GM12878 (cell line): ENCODE results near the gene SLC6A7. TPM values are rescaled to one million over a fixed set of nuclear protein-coding genes. Genes with fewer than 3 reads are reported as not detected.

Experiments
- ATAC-seq: fragments of 200-7000 bp; cut with Tn5 transposase; 3 replicates; pipeline ENCODE4 v1.9.1; 2020; ENCODE audit warnings: mild to moderate bottlenecking, moderate library complexity
- BruUV-seq: library from RNA; stranded (reverse); fragments of 400-500 nt; replicated peaks from 2 replicates; lab custom pipeline; 2021; lab: Mats Ljungman, UMichigan
- CTCF ChIA-PET: fragments of 300-600 bp; sonication (Branson Sonifier 250); formaldehyde crosslinking; extraction: SDS; loops from one replicate; lab custom pipeline; 2021; ENCODE audit warnings: inconsistent platforms; lab: Yijun Ruan, JAX
- POLR2A ChIA-PET: fragments of 350-600 bp; formaldehyde crosslinking; extraction: SDS; loops from one replicate; lab custom pipeline; 2021; ENCODE audit warnings: inconsistent platforms; lab: Charles Lee
- RAD21 ChIA-PET: fragments of 300-600 bp; sonication (Branson Sonifier 250); formaldehyde crosslinking; loops from one replicate; lab custom pipeline; 2023; ENCODE audit warnings: antibody characterized with exemption; ENCODE audit not compliant: unreplicated experiment; lab: Charles Lee
- SMC1A ChIA-PET: fragments of 300-600 bp; sonication (Branson Sonifier 250); formaldehyde crosslinking; loops from one replicate; lab custom pipeline; 2023; ENCODE audit not compliant: unreplicated experiment, uncharacterized antibody; lab: Charles Lee
- DNase-seq: peaks from one replicate; pipeline ENCODE4 v3.0.0-alpha.2; 2011; ENCODE audit warnings: low read depth, low spot score
- FAIRE-seq: peaks from 3 replicates; lab custom pipeline; 2011; peaks lifted over from hg19 to GRCh38; lab: Jason Lieb, UNC
- H2AFZ ChIP-seq: 2 replicates; pipeline ENCODE4 v1.6.0; 2011; ENCODE audit warnings: low read depth, low read length, control low read depth; ENCODE audit not compliant: control insufficient read depth
- H3K27ac ChIP-seq: 2 replicates; pipeline ENCODE4 v1.5.1; 2011; ENCODE audit warnings: control low read depth; ENCODE audit not compliant: control insufficient read depth, insufficient read depth
- H3K27me3 ChIP-seq, 2 experiments: replicated peaks in 1 of 2; 2 replicates each; pipeline versions ENCODE4 v1.6.0 to v1.6.1; 2011; ENCODE audit warnings: low read length in 1 of 2; ENCODE audit not compliant: control insufficient read depth in 2 of 2, insufficient read depth in 2 of 2
- H3K36me3 ChIP-seq, 2 experiments: 2 replicates each; pipeline ENCODE4 v1.5.1; 2011; ENCODE audit warnings: low read length in 1 of 2; ENCODE audit not compliant: control insufficient read depth in 2 of 2, insufficient read depth in 2 of 2
- H3K4me1 ChIP-seq: 2 replicates; pipeline ENCODE4 v1.6.1; 2011; ENCODE audit warnings: mild to moderate bottlenecking, low read length, moderate library complexity, mixed read lengths; ENCODE audit not compliant: control insufficient read depth, insufficient read depth
- H3K4me2 ChIP-seq: 2 replicates; pipeline ENCODE4 v1.6.0; 2011; ENCODE audit warnings: control low read depth; ENCODE audit not compliant: control insufficient read depth, insufficient read depth
- H3K4me3 ChIP-seq: fragments of 200-600 bp; sonication (generic); 2 replicates; pipeline ENCODE4 v1.5.1; 2016
- H3K79me2 ChIP-seq: 2 replicates; pipeline ENCODE4 v1.6.0; 2011; ENCODE audit warnings: low read length; ENCODE audit not compliant: control insufficient read depth, insufficient read depth
- H3K9ac ChIP-seq: 2 replicates; pipeline ENCODE4 v1.8.0; 2011; ENCODE audit warnings: low read length, control low read depth, mixed read lengths; ENCODE audit not compliant: control insufficient read depth, insufficient read depth
- H3K9me3 ChIP-seq: replicated peaks from 3 replicates; pipeline ENCODE4 v1.5.1; 2011; ENCODE audit warnings: mild to moderate bottlenecking, low read length; ENCODE audit not compliant: control insufficient read depth, insufficient read depth
- H4K20me1 ChIP-seq: 2 replicates; pipeline ENCODE4 v1.6.0; 2011; ENCODE audit not compliant: control insufficient read depth, insufficient read depth
- ATF7 ChIP-seq: fragments of 450-650 bp; IDR thresholded peaks from 2 replicates; pipeline ENCODE4 v1.6.1; 2016; ENCODE audit warnings: low read depth, mild to moderate bottlenecking
- EED ChIP-seq: sonication (generic); IDR thresholded peaks from 2 replicates; pipeline ENCODE4 v1.6.1; 2016; ENCODE audit warnings: antibody characterized with exemption, low read depth
- ETV6 ChIP-seq, 2 experiments: fragments of 450-650 bp in 1 of 2; IDR thresholded peaks in 1 of 2; conservative IDR thresholded peaks in 1 of 2; 2 replicates each; pipeline ENCODE4 v1.6.1; 2014; ENCODE audit warnings: antibody characterized with exemption in 1 of 2, borderline replicate concordance in 1 of 2, low read depth in 1 of 2, mild to moderate bottlenecking in 1 of 2, moderate library complexity in 1 of 2
- FOS ChIP-seq: IDR thresholded peaks from 3 replicates; pipeline ENCODE4 v1.6.1; 2011; ENCODE audit warnings: borderline replicate concordance; ENCODE audit not compliant: insufficient read length; ENCODE audit errors: extremely low read depth
- HCFC1 ChIP-seq: fragments of 150-350 bp; IDR thresholded peaks from 2 replicates; pipeline ENCODE4 v1.6.1; 2014; ENCODE audit warnings: low read length
- IKZF1 ChIP-seq: fragments of 450-650 bp; conservative IDR thresholded peaks from 2 replicates; pipeline ENCODE4 v1.6.1; 2017; ENCODE audit warnings: antibody characterized with exemption, mild to moderate bottlenecking
- IRF4 ChIP-seq: IDR thresholded peaks from 2 replicates; pipeline ENCODE4 v1.6.1; 2011; ENCODE audit warnings: low read depth, low read length
- NFYB ChIP-seq: IDR thresholded peaks from 2 replicates; pipeline ENCODE4 v1.6.1; 2011; ENCODE audit warnings: low read depth, mild to moderate bottlenecking, low read length, improper control_type of control experiment, moderate library complexity; ENCODE audit not compliant: insufficient read depth
- SMAD5 ChIP-seq: IDR thresholded peaks from 2 replicates; pipeline ENCODE4 v1.6.1; 2016; ENCODE audit warnings: antibody characterized with exemption, low read depth
- SMC3 ChIP-seq: IDR thresholded peaks from 2 replicates; pipeline ENCODE4 v1.6.1; 2011; ENCODE audit warnings: low read length, improper control_type of control experiment, borderline replicate concordance
- SRF ChIP-seq, 2 experiments: IDR thresholded peaks; 2 replicates each; pipeline ENCODE4 v1.6.1; 2011; ENCODE audit warnings: low read depth in 2 of 2, low read length in 2 of 2, mild to moderate bottlenecking in 1 of 2, moderate library complexity in 1 of 2
- STAT1 ChIP-seq: fragments of 450-650 bp; conservative IDR thresholded peaks from 2 replicates; pipeline ENCODE4 v1.6.1; 2014; ENCODE audit warnings: antibody characterized with exemption, mild to moderate bottlenecking
- USF1 ChIP-seq: IDR thresholded peaks from 2 replicates; pipeline ENCODE4 v1.6.1; 2011; ENCODE audit warnings: borderline replicate concordance, low read depth, mild to moderate bottlenecking, moderate library complexity, mixed read lengths, low read length; ENCODE audit not compliant: insufficient read depth; ENCODE audit errors: extremely low read length
- WGBS: methylation state at CpG from one replicate; pipeline ENCODE4 v1.1.6; 2016; ENCODE audit warnings: low lambda C conversion rate; ENCODE audit not compliant: insufficient replicate concordance, insufficient coverage; ENCODE audit errors: missing lambda C conversion rate; 5-methylcytosine and 5-hydroxymethylcytosine counted together
- in situ Hi-C: fragments of 300-500 bp; cut with MboI; formaldehyde crosslinking; loops from 9 replicates; pipeline ENCODE4 v1.14.3; 2018; ENCODE audit warnings: mixed read lengths
- intact Hi-C: fragments of 100-400 bp; cut with micrococcal nuclease; formaldehyde crosslinking; loops from one replicate; pipeline ENCODE4 v1.14.2; 2022; ENCODE audit not compliant: unreplicated experiment
- polyA plus RNA-seq, 11 experiments: library from polyadenylated mRNA; depleted of rRNA in 4 of 11; unstranded in 6 of 11; stranded (reverse) in 5 of 11; fragments of >200 nt; fragmentation: Nextera tagmentation in 4 of 11; fragmentation: Illumina TruSeq in 1 of 11; extraction: Ambion mirVana in 4 of 11; extraction: Trizol in 1 of 11; gene quantifications; 1 replicate in 1 of 11; 2 replicates in 10 of 11; pipeline versions ENCODE4 v1.2.1 to v1.2.3, GENCODE V29; 2011 to 2016; ENCODE audit warnings: inconsistent platforms in 2 of 11, missing spikeins in 2 of 11, low read depth in 1 of 11
- total RNA-seq, 4 experiments: library from RNA; depleted of rRNA in 3 of 4; stranded (reverse); fragments of >200 nt in 3 of 4; fragmentation: Illumina TruSeq in 1 of 4; extraction: Trizol in 1 of 4; gene quantifications; 2 replicates each; pipeline versions ENCODE4 v1.2.1 to v1.2.3, GENCODE V29; 2013 to 2021
- TF ChIP-seq, protein P1 (sequence below): IDR thresholded peaks from 2 replicates; pipeline ENCODE4 v1.6.1; 2012; ENCODE audit warnings: low read length, inconsistent platforms
- TF ChIP-seq, protein P2 (sequence below): fragments of 450-650 bp; IDR thresholded peaks from 2 replicates; pipeline ENCODE4 v1.6.1; 2016; ENCODE audit warnings: mild to moderate bottlenecking, moderate library complexity, borderline replicate concordance
- TF ChIP-seq, protein P3 (sequence below): IDR thresholded peaks from 2 replicates; pipeline ENCODE4 v1.6.1; 2012; ENCODE audit warnings: low read depth, low read length, improper control_type of control experiment

Gene SLC6A7
- total and polyA plus RNA-seq, 10 of the 15 experiments (the other 5 are each of a cell fraction or from before 2014, with no cell fraction given): 0.01 to 0.15 (median 0.06) TPM; not detected in 7

DNA sequence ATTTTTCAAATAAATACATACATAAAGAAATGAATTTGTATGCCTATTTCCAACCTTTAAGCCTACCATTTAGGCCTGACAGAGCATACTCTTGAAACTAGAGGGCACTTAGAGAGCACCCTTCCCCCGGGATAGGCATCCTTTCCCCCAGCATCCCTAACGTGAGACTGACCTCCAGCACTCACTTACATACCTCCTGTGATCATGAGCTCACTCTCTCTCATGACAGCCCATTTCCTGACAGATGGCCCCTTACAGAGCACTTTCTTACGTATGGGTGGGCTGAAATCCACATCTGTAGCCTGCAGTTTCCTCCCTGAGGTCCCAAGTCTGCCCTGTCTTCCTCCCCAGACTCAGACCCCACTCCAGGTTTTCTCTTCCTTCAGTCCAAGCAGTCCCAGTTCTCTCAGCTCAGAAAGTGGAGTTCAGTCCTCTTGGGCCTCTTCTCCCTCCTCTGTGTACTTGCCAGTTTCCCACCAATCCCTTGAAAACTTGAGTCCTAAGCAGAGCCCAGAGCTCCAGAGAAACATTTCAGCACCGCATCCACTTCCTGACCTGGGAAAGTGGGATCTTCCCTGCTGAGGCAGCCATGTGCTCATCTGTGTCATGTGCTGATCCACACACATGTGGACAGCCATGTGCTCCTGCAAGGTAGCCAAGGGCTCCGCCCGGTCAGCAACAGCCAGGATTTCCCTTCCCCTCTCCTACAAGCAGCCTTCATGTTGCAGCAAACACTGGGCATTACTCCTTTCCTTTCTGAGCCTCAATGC, 25.5 kb upstream of the SLC6A7 start:
- H3K27ac ChIP-seq: no peak overlapping the region
- no peak for ATAC-seq
- ChIA-PET RAD21 (interaction anchor here (1.0 kb wide), 1 partner anchor 14 kb away, joined by 3 read pairs; no protein-coding TSS in a partner anchor), CTCF (interaction anchor here (1.6 to 6.7 kb wide), 2 partner anchors 11 to 29 kb away, joined by 8 to 68 read pairs; no protein-coding TSS in a partner anchor), SMC1A (no interaction called here), POLR2A (no interaction called here)
- H3K4me1 ChIP-seq: peaks cover 9% of the 10 kb centered on the region
- H3K79me2 ChIP-seq: no peaks in the 10 kb centered on the region
- H3K27me3 ChIP-seq: no peaks in the 10 kb centered on the region; a peak in 2 of 4 replicates
- no peak overlapping the region for H3K4me2 ChIP-seq
- no peaks in the 10 kb centered on the region for H3K9me3 ChIP-seq
- no peaks in the 10 kb centered on the region for H4K20me1 ChIP-seq
- FAIRE-seq: no peak
- no peak overlapping the region for H3K9ac ChIP-seq
- 24% methylated on average over 6 of the region's 6 CpGs for WGBS
- in situ Hi-C loops (no loop called here), intact Hi-C loops (no loop called here)
- H3K4me3 ChIP-seq: no peak overlapping the region
- BruUV-seq: no TSS peak
- no peak for DNase-seq
- no peaks in the 10 kb centered on the region for H3K36me3 ChIP-seq
- H2AFZ ChIP-seq: no peak overlapping the region
- TF ChIP-seq SMC3 (no peak), USF1 (no peak), FOS (no peak), ETV6 (conservative IDR thresholded peaks at IDR 0.05 in 1 of 2, IDR thresholded peaks at IDR 0.05 in 1 of 2; ENCODE audit: borderline replicate concordance in 1 of 2, low read depth in 1 of 2) (no peak), IKZF1 (no peak), ATF7 (no peak), EED (no peak), SMAD5 (no peak), IRF4 (no peak), HCFC1 (no peak), NFYB (no peak), SRF (IDR thresholded peaks at IDR 0.05; ENCODE audit: low read depth in 2 of 2, low read length in 2 of 2) (no peak), STAT1 (no peak)
- TF ChIP-seq, protein P1, sequence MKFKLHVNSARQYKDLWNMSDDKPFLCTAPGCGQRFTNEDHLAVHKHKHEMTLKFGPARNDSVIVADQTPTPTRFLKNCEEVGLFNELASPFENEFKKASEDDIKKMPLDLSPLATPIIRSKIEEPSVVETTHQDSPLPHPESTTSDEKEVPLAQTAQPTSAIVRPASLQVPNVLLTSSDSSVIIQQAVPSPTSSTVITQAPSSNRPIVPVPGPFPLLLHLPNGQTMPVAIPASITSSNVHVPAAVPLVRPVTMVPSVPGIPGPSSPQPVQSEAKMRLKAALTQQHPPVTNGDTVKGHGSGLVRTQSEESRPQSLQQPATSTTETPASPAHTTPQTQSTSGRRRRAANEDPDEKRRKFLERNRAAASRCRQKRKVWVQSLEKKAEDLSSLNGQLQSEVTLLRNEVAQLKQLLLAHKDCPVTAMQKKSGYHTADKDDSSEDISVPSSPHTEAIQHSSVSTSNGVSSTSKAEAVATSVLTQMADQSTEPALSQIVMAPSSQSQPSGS: no peak
- TF ChIP-seq, protein P2, sequence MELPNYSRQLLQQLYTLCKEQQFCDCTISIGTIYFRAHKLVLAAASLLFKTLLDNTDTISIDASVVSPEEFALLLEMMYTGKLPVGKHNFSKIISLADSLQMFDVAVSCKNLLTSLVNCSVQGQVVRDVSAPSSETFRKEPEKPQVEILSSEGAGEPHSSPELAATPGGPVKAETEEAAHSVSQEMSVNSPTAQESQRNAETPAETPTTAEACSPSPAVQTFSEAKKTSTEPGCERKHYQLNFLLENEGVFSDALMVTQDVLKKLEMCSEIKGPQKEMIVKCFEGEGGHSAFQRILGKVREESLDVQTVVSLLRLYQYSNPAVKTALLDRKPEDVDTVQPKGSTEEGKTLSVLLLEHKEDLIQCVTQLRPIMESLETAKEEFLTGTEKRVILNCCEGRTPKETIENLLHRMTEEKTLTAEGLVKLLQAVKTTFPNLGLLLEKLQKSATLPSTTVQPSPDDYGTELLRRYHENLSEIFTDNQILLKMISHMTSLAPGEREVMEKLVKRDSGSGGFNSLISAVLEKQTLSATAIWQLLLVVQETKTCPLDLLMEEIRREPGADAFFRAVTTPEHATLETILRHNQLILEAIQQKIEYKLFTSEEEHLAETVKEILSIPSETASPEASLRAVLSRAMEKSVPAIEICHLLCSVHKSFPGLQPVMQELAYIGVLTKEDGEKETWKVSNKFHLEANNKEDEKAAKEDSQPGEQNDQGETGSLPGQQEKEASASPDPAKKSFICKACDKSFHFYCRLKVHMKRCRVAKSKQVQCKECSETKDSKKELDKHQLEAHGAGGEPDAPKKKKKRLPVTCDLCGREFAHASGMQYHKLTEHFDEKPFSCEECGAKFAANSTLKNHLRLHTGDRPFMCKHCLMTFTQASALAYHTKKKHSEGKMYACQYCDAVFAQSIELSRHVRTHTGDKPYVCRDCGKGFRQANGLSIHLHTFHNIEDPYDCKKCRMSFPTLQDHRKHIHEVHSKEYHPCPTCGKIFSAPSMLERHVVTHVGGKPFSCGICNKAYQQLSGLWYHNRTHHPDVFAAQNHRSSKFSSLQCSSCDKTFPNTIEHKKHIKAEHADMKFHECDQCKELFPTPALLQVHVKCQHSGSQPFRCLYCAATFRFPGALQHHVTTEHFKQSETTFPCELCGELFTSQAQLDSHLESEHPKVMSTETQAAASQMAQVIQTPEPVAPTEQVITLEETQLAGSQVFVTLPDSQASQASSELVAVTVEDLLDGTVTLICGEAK: no peak
- TF ChIP-seq, protein P3, sequence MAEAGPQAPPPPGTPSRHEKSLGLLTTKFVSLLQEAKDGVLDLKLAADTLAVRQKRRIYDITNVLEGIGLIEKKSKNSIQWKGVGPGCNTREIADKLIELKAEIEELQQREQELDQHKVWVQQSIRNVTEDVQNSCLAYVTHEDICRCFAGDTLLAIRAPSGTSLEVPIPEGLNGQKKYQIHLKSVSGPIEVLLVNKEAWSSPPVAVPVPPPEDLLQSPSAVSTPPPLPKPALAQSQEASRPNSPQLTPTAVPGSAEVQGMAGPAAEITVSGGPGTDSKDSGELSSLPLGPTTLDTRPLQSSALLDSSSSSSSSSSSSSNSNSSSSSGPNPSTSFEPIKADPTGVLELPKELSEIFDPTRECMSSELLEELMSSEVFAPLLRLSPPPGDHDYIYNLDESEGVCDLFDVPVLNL: no peak
